HepG2 (cell line): ENCODE data around the gene TOR2A. TPM values are rescaled to one million over a fixed set of nuclear protein-coding genes. Genes with fewer than 3 reads are reported as not detected.

Source experiments
- ARNT ChIP-seq: fragments of 450-650 bp; IDR thresholded peaks from 2 replicates; pipeline ENCODE4 v1.6.1; 2017
- ATF7-NPFF ChIP-seq: sonication (generic); formaldehyde crosslinking; IDR thresholded peaks from 2 replicates; pipeline ENCODE4 v1.8.1; 2023; ENCODE audit warnings: mild to moderate bottlenecking, low read depth, missing genetic modification reagents, moderate library complexity
- CHD4 ChIP-seq: fragments of 200-600 bp; sonication (generic); IDR thresholded peaks from 2 replicates; pipeline ENCODE4 v1.7.0; 2017; ENCODE audit warnings: mild to moderate bottlenecking, low read length, borderline replicate concordance
- ETV5 ChIP-seq: IDR thresholded peaks from 2 replicates; pipeline ENCODE4 v1.6.1; 2018; ENCODE audit warnings: missing biosample characterization, missing genetic modification reagents, inconsistent platforms, borderline replicate concordance
- FOXP1 ChIP-seq, 2 experiments: fragments of 450-650 bp in 1 of 2; IDR thresholded peaks; 2 replicates each; pipeline ENCODE4 v1.6.1; 2017 to 2018; ENCODE audit warnings: antibody characterized with exemption in 1 of 2
- GABPB1 ChIP-seq: IDR thresholded peaks from 2 replicates; pipeline ENCODE4 v1.6.1; 2016; ENCODE audit warnings: mild to moderate bottlenecking, missing genetic modification reagents, moderate library complexity, missing compliant biosample characterization
- IKZF4 ChIP-seq: sonication (generic); formaldehyde crosslinking; IDR thresholded peaks from 2 replicates; pipeline ENCODE4 v1.5.1; 2020; ENCODE audit warnings: borderline replicate concordance, mild to moderate bottlenecking, low read depth, missing genetic modification reagents; ENCODE audit errors: not compliant biosample characterization
- IRX3 ChIP-seq: sonication (generic); formaldehyde crosslinking; IDR thresholded peaks from 2 replicates; pipeline ENCODE4 v1.8.1; 2023; ENCODE audit warnings: mild to moderate bottlenecking, low read depth, missing genetic modification reagents, borderline replicate concordance
- MATR3 ChIP-seq: sonication (generic); formaldehyde crosslinking; IDR thresholded peaks from 2 replicates; pipeline ENCODE4 v1.4.0; 2020; ENCODE audit warnings: missing genetic modification reagents
- MEF2D ChIP-seq: sonication (generic); formaldehyde crosslinking; IDR thresholded peaks from 2 replicates; pipeline ENCODE4 v1.5.1; 2020; ENCODE audit warnings: mild to moderate bottlenecking, missing genetic modification reagents
- NPAS2 ChIP-seq: sonication (generic); formaldehyde crosslinking; IDR thresholded peaks from 2 replicates; pipeline ENCODE4 v1.8.0; 2022; ENCODE audit warnings: mild to moderate bottlenecking, missing genetic modification reagents, borderline replicate concordance
- ONECUT2 ChIP-seq: sonication (generic); formaldehyde crosslinking; IDR thresholded peaks from 2 replicates; pipeline ENCODE4 v1.4.0; 2020; ENCODE audit warnings: missing genetic modification reagents
- ZBTB7A ChIP-seq: sonication (generic); formaldehyde crosslinking; IDR thresholded peaks from 2 replicates; pipeline ENCODE4 v1.8.0; 2022; ENCODE audit warnings: mild to moderate bottlenecking, missing genetic modification reagents
- ZMYM4 ChIP-seq: sonication (generic); formaldehyde crosslinking; IDR thresholded peaks from 2 replicates; pipeline ENCODE4 v1.8.1; 2023; ENCODE audit warnings: mild to moderate bottlenecking, missing genetic modification reagents
- ZNF138 ChIP-seq: sonication (generic); formaldehyde crosslinking; IDR thresholded peaks from 2 replicates; pipeline ENCODE4 v1.5.0; 2020; ENCODE audit warnings: mild to moderate bottlenecking, low read depth, missing genetic modification reagents
- ZNF317 ChIP-seq: sonication (generic); formaldehyde crosslinking; IDR thresholded peaks from 2 replicates; pipeline ENCODE4 v1.5.0; 2020; ENCODE audit warnings: mild to moderate bottlenecking, missing genetic modification reagents
- ZNF34 ChIP-seq: sonication (generic); formaldehyde crosslinking; IDR thresholded peaks from 2 replicates; pipeline ENCODE4 v1.4.0; 2020; ENCODE audit warnings: mild to moderate bottlenecking, missing genetic modification reagents, borderline replicate concordance
- ZNF350 ChIP-seq: sonication (generic); formaldehyde crosslinking; IDR thresholded peaks from 2 replicates; pipeline ENCODE4 v1.4.0; 2020; ENCODE audit warnings: mild to moderate bottlenecking, low read depth, missing genetic modification reagents, borderline replicate concordance
- polyA plus RNA-seq, 8 experiments: library from polyadenylated mRNA; depleted of rRNA in 3 of 8; stranded (reverse) in 7 of 8; unstranded in 1 of 8; fragments of >200 nt; fragmentation: Illumina TruSeq in 4 of 8; extraction: Trizol in 4 of 8; gene quantifications; 2 replicates each; pipeline versions ENCODE4 v1.2.1 to v1.2.3, GENCODE V29; 2011 to 2016; ENCODE audit warnings: low read depth in 4 of 8, missing spikeins in 1 of 8, mixed read lengths in 1 of 8; ENCODE audit not compliant: insufficient read depth in 1 of 8
- total RNA-seq, 5 experiments: library from RNA; depleted of rRNA; stranded (reverse); fragments of >200 nt; fragmentation: Illumina TruSeq; extraction: Trizol; gene quantifications; 2 replicates each; pipeline ENCODE4 v1.2.3, GENCODE V29; 2016; ENCODE audit warnings: low read depth in 1 of 5
- TF ChIP-seq, protein P1 (sequence below): IDR thresholded peaks from 2 replicates; pipeline ENCODE4 v1.6.1; 2016; ENCODE audit warnings: low read depth, borderline replicate concordance
- TF ChIP-seq, protein P2 (sequence below): sonication (generic); formaldehyde crosslinking; IDR thresholded peaks from 2 replicates; pipeline ENCODE4 v1.5.1; 2020; ENCODE audit warnings: missing genetic modification reagents, mild to moderate bottlenecking, borderline replicate concordance
- TF ChIP-seq, protein P3 (sequence below): sonication (generic); formaldehyde crosslinking; IDR thresholded peaks from 2 replicates; pipeline ENCODE4 v1.8.0; 2022; ENCODE audit warnings: missing genetic modification reagents, mild to moderate bottlenecking, moderate library complexity, borderline replicate concordance
- TF ChIP-seq, protein P4 (sequence below): sonication (generic); formaldehyde crosslinking; IDR thresholded peaks from 2 replicates; pipeline ENCODE4 v1.5.0; 2020; ENCODE audit warnings: mild to moderate bottlenecking, missing genetic modification reagents
- TF ChIP-seq, protein P5 (sequence below): sonication (generic); IDR thresholded peaks from 2 replicates; pipeline ENCODE4 v1.6.1; 2016; ENCODE audit warnings: low read depth, borderline replicate concordance

Gene TOR2A
- total and polyA plus RNA-seq, 2 of the 13 experiments (the other 11 are each of a cell fraction or from before 2014, with no cell fraction given) = 3.5 to 7.2 TPM

DNA sequence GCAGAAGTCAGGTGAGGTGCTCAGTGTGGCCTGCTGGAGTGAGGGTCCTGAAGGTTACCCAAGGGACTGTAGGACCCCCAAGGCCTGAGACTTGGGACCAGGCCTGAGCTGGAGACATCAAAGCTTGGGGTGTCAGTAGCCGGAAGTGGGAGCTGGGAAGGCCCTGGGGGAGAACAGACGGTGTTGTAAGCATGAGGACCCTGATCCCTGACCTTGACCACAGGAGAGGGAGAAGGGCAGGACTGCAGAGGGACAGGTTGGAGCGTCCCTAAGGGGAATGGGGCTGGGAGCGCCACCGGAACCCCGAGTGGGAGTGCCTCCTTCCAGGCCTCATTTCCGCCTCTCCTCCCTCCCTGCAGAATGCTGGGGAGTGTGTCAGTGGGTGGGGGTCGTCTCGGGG lies 18.7 kb downstream of the TOR2A start (continued):
- TF ChIP-seq ZNF138 (no peak), IKZF4 (no peak), ZNF350 (0 out of 2 replicates have a peak, but pooled peaks have one; percentile 19), FOXP1 (IDR thresholded peaks at IDR 0.05) (no peak), FOXP1 (CRISPR knock-in tag; IDR thresholded peaks at IDR 0.05) (no peak), ONECUT2 (CRISPR knock-in tag) (no peak), ARNT (no peak), CHD4 (no peak), IRX3 (CRISPR knock-in tag) (no peak), GABPB1 (CRISPR knock-in tag) (peak; percentile 32; the same call in 1 of the 2 replicates), ATF7-NPFF (CRISPR knock-in tag) (no peak), ETV5 (CRISPR knock-in tag) (peak; percentile 57), MATR3 (CRISPR knock-in tag) (no peak), NPAS2 (no peak), ZBTB7A (CRISPR knock-in tag) (no peak), MEF2D (CRISPR knock-in tag) (0 out of 2 replicates have a peak, but pooled peaks have one; percentile 9), ZNF34 (CRISPR knock-in tag) (no peak), ZNF317 (CRISPR knock-in tag) (no peak), ZMYM4 (CRISPR knock-in tag) (no peak)
- TF ChIP-seq, protein P1, sequence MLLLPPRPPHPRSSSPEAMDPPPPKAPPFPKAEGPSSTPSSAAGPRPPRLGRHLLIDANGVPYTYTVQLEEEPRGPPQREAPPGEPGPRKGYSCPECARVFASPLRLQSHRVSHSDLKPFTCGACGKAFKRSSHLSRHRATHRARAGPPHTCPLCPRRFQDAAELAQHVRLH (CRISPR knock-in tag) = no peak
- TF ChIP-seq, protein P2, sequence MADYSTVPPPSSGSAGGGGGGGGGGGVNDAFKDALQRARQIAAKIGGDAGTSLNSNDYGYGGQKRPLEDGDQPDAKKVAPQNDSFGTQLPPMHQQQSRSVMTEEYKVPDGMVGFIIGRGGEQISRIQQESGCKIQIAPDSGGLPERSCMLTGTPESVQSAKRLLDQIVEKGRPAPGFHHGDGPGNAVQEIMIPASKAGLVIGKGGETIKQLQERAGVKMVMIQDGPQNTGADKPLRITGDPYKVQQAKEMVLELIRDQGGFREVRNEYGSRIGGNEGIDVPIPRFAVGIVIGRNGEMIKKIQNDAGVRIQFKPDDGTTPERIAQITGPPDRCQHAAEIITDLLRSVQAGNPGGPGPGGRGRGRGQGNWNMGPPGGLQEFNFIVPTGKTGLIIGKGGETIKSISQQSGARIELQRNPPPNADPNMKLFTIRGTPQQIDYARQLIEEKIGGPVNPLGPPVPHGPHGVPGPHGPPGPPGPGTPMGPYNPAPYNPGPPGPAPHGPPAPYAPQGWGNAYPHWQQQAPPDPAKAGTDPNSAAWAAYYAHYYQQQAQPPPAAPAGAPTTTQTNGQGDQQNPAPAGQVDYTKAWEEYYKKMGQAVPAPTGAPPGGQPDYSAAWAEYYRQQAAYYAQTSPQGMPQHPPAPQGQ (CRISPR knock-in tag) = no peak
- TF ChIP-seq, protein P3, sequence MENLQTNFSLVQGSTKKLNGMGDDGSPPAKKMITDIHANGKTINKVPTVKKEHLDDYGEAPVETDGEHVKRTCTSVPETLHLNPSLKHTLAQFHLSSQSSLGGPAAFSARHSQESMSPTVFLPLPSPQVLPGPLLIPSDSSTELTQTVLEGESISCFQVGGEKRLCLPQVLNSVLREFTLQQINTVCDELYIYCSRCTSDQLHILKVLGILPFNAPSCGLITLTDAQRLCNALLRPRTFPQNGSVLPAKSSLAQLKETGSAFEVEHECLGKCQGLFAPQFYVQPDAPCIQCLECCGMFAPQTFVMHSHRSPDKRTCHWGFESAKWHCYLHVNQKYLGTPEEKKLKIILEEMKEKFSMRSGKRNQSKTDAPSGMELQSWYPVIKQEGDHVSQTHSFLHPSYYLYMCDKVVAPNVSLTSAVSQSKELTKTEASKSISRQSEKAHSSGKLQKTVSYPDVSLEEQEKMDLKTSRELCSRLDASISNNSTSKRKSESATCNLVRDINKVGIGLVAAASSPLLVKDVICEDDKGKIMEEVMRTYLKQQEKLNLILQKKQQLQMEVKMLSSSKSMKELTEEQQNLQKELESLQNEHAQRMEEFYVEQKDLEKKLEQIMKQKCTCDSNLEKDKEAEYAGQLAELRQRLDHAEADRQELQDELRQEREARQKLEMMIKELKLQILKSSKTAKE (CRISPR knock-in tag) = no peak
- TF ChIP-seq, protein P4, sequence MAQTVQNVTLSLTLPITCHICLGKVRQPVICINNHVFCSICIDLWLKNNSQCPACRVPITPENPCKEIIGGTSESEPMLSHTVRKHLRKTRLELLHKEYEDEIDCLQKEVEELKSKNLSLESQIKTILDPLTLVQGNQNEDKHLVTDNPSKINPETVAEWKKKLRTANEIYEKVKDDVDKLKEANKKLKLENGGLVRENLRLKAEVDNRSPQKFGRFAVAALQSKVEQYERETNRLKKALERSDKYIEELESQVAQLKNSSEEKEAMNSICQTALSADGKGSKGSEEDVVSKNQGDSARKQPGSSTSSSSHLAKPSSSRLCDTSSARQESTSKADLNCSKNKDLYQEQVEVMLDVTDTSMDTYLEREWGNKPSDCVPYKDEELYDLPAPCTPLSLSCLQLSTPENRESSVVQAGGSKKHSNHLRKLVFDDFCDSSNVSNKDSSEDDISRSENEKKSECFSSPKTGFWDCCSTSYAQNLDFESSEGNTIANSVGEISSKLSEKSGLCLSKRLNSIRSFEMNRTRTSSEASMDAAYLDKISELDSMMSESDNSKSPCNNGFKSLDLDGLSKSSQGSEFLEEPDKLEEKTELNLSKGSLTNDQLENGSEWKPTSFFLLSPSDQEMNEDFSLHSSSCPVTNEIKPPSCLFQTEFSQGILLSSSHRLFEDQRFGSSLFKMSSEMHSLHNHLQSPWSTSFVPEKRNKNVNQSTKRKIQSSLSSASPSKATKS (CRISPR knock-in tag) = no peak
- TF ChIP-seq, protein P5, sequence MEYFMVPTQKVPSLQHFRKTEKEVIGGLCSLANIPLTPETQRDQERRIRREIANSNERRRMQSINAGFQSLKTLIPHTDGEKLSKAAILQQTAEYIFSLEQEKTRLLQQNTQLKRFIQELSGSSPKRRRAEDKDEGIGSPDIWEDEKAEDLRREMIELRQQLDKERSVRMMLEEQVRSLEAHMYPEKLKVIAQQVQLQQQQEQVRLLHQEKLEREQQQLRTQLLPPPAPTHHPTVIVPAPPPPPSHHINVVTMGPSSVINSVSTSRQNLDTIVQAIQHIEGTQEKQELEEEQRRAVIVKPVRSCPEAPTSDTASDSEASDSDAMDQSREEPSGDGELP = no peak
